Suppressor macrophage (primary cell): Measurements from ENCODE around the gene E2F6.
"Not testable (repeated sequence)": the region's sequence is repeated elsewhere in the genome, so short reads cannot be mapped to it uniquely, and the experiment has no call there.

Experiments
- DNase-seq, 4 experiments: peaks; one replicate each; pipeline ENCODE4 v3.0.0-alpha.2; 2020 to 2022

The E2F6 gene

GRCh38 chr2:11411768-11412448, 54.1 kb downstream of the E2F6 start:
- DNase-seq, result peak; percentile 50 to 67 (median 57)

GRCh38 chr2:11411244-11411643, 54.7 kb downstream of the E2F6 start:
- DNase-seq, result no peak

- DNase-seq, result no peak
Measured at GRCh38 chr2:11410101-11410500, 55.9 kb downstream of the E2F6 start.

GRCh38 chr2:11409572-11409959, 56.4 kb downstream of the E2F6 start:
- no peak for DNase-seq

GRCh38 chr2:11408959-11409571, 56.9 kb downstream of the E2F6 start:
- DNase-seq, result no peak

GRCh38 chr2:11407413-11407812, 58.5 kb downstream of the E2F6 start:
- DNase-seq, result no peak

- no peak for DNase-seq
Measured at GRCh38 chr2:11406958-11407381, 59.0 kb downstream of the E2F6 start.

- DNase-seq, result no peak
Measured at GRCh38 chr2:11406267-11406957, 59.5 kb downstream of the E2F6 start.

GRCh38 chr2:11405599-11406266, 60.2 kb downstream of the E2F6 start:
- no peak for DNase-seq

- not testable (repeated sequence) for DNase-seq
Measured at GRCh38 chr2:11405074-11405406, 60.9 kb downstream of the E2F6 start.

- DNase-seq, result no peak
Measured at GRCh38 chr2:11404376-11405073, 61.4 kb downstream of the E2F6 start.

- DNase-seq, result no peak
Measured at GRCh38 chr2:11402436-11402835, 63.5 kb downstream of the E2F6 start.

- DNase-seq, result no peak
Measured at GRCh38 chr2:11399438-11399762, 66.6 kb downstream of the E2F6 start.

- DNase-seq, result no peak
Measured at GRCh38 chr2:11398750-11399437, 67.1 kb downstream of the E2F6 start.

GRCh38 chr2:11397513-11397912, 68.4 kb downstream of the E2F6 start:
- no peak for DNase-seq

- DNase-seq, result no peak
Measured at GRCh38 chr2:11396467-11397445, 69.2 kb downstream of the E2F6 start.

GRCh38 chr2:11396021-11396420, 69.9 kb downstream of the E2F6 start:
- DNase-seq, result no peak

- no peak for DNase-seq
Measured at GRCh38 chr2:11395389-11395788, 70.6 kb downstream of the E2F6 start.
